Endodermal cell (in vitro differentiated cells): ENCODE data around the gene HSF2BP. TPM values are rescaled to one million over a fixed set of nuclear protein-coding genes. Genes with fewer than 3 reads are reported as not detected.
A peak's percentile ranks its signal among the peaks of the same experiment; 100 is the strongest.

Experiments used
- DNase-seq: peaks from one replicate; pipeline ENCODE4 v3.0.0-alpha.2; 2017
- H3K27ac ChIP-seq: 2 replicates; pipeline ENCODE4 v1.5.1; 2013; ENCODE audit warnings: mild to moderate bottlenecking, low read depth, low read length, moderate library complexity
- H3K27me3 ChIP-seq: 2 replicates; pipeline ENCODE4 v1.6.1; 2013; ENCODE audit warnings: mild to moderate bottlenecking, low read length, moderate library complexity; ENCODE audit not compliant: insufficient read depth, control insufficient read depth, poor library complexity, severe bottlenecking
- H3K36me3 ChIP-seq: 2 replicates; pipeline ENCODE4 v1.7.0; 2013; ENCODE audit warnings: mild to moderate bottlenecking, low read length, moderate library complexity; ENCODE audit not compliant: control insufficient read depth, insufficient read depth
- H3K4me1 ChIP-seq: one replicate; pipeline ENCODE4 v1.7.0; 2013; ENCODE audit warnings: low read length; ENCODE audit not compliant: control insufficient read depth, insufficient read depth
- H3K4me3 ChIP-seq: 2 replicates; pipeline ENCODE4 v1.5.1; 2013; ENCODE audit warnings: mild to moderate bottlenecking, low read length, moderate library complexity
- H3K9ac ChIP-seq: 2 replicates; pipeline ENCODE4 v1.6.1; 2013; ENCODE audit warnings: mild to moderate bottlenecking, low read length, moderate library complexity; ENCODE audit not compliant: poor library complexity, severe bottlenecking; ENCODE audit errors: extremely low read depth
- H3K9me3 ChIP-seq: 2 replicates; pipeline ENCODE4 v1.6.1; 2013; ENCODE audit warnings: mild to moderate bottlenecking, low read length, moderate library complexity; ENCODE audit not compliant: control insufficient read depth
- H3K27ac Mint-ChIP-seq: 2 replicates; pipeline ENCODE4 v1.8.0; 2020; ENCODE audit warnings: mixed read lengths
- H3K27me3 Mint-ChIP-seq: 2 replicates; pipeline ENCODE4 v1.8.0; 2021; ENCODE audit warnings: mild to moderate bottlenecking, mixed read lengths; ENCODE audit not compliant: insufficient read depth
- H3K36me3 Mint-ChIP-seq: 2 replicates; pipeline ENCODE4 v1.8.0; 2020; ENCODE audit warnings: low read depth, mixed read lengths
- H3K4me1 Mint-ChIP-seq: 2 replicates; pipeline ENCODE4 v1.8.0; 2020; ENCODE audit warnings: mixed read lengths
- H3K4me3 Mint-ChIP-seq: 2 replicates; pipeline ENCODE4 v1.8.0; 2020; ENCODE audit warnings: mild to moderate bottlenecking, moderate library complexity, mixed read lengths
- H3K9me3 Mint-ChIP-seq: 2 replicates; pipeline ENCODE4 v1.8.0; 2020; ENCODE audit warnings: mild to moderate bottlenecking, mixed read lengths
- WGBS, 2 experiments: methylation state at CpG; one replicate each; pipeline versions ENCODE4 v1.1.5 to v1.1.7; 2013; ENCODE audit warnings: missing lambda C conversion rate in 2 of 2, mixed read lengths in 1 of 2; ENCODE audit not compliant: insufficient coverage in 1 of 2, insufficient read length in 1 of 2; 5-methylcytosine and 5-hydroxymethylcytosine counted together
- total RNA-seq, 2 donors: library from RNA; stranded (reverse); fragmentation: NEBNext Ultra II Directional in 1 of 2; extraction: Animal tissue kit (Norgen Biotek cat#: 25700) in 1 of 2; gene quantifications; 2 replicates in 1 of 2; 3 replicates in 1 of 2; pipeline ENCODE4 v1.2.1, GENCODE V29; 2021
- TF ChIP-seq, protein P1 (sequence below): fragments of 200-600 bp; sonication (generic); conservative IDR thresholded peaks from 2 replicates; pipeline ENCODE4 v1.5.0; 2021; ENCODE audit warnings: antibody characterized with exemption, mild to moderate bottlenecking

HSF2BP gene
- total RNA-seq, 2 donors from 2014 or later = 1.7 to 1.9 TPM

- H3K4me3 Mint-ChIP-seq = no peak overlapping the region
These were observed 1.8 kb downstream of the HSF2BP start for GRCh38 chr21:43657355-43658087.

DNA sequence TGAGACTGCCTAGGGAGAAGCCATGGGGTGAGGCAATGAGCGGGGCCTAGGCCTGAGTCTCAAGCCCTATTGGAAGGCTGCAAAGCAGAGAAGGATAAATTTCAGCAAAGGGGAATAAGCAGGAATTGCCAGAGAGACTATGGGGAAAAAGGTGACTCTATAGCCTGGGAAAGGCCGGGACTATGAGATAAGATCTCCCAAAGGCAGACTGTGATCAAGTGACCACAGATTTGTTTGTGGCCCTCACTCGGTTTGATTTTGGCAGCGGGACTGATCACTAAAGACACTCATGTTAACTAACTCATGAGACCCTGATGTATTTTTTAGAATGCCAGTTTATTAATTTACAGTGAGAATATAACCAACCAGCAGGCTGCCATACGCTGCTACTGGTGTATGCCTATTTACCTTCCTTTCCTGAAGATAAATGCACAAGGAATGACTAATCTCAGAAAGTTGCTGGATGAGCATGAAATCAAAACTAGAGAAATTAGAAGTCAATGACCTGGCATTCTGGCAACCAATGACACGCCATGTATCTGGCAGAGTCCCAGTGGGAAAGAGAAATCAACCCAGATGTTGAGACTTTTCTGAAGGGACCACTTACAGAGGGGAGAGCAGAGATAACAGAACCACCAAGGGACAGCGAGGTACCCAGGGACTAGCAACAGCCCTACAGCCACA, 4.3 kb downstream of the HSF2BP start:
- 95 to 98% methylated on average over 5 to 7 of the region's 7 CpGs for WGBS, 2 experiments
- TF ChIP-seq, protein P1, sequence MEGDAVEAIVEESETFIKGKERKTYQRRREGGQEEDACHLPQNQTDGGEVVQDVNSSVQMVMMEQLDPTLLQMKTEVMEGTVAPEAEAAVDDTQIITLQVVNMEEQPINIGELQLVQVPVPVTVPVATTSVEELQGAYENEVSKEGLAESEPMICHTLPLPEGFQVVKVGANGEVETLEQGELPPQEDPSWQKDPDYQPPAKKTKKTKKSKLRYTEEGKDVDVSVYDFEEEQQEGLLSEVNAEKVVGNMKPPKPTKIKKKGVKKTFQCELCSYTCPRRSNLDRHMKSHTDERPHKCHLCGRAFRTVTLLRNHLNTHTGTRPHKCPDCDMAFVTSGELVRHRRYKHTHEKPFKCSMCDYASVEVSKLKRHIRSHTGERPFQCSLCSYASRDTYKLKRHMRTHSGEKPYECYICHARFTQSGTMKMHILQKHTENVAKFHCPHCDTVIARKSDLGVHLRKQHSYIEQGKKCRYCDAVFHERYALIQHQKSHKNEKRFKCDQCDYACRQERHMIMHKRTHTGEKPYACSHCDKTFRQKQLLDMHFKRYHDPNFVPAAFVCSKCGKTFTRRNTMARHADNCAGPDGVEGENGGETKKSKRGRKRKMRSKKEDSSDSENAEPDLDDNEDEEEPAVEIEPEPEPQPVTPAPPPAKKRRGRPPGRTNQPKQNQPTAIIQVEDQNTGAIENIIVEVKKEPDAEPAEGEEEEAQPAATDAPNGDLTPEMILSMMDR = no peak
- no peaks in the 10 kb centered on the region for H3K9me3 ChIP-seq
- no peak overlapping the region for H3K4me3 ChIP-seq
- Mint-ChIP-seq H3K36me3 (no peaks in the 10 kb centered on the region), H3K27me3 (no peaks in the 10 kb centered on the region), H3K27ac (no peak overlapping the region), H3K4me3 (no peak overlapping the region), H3K4me1 (peaks cover 9% of the 10 kb centered on the region), H3K9me3 (peaks cover 3% of the 10 kb centered on the region)
- H3K36me3 ChIP-seq = no peaks in the 10 kb centered on the region
- no peaks in the 10 kb centered on the region for H3K27me3 ChIP-seq
- no peaks in the 10 kb centered on the region for H3K4me1 ChIP-seq
- no peak overlapping the region for H3K9ac ChIP-seq
- no peak overlapping the region for H3K27ac ChIP-seq
- DNase-seq = no peak

More at GRCh38 chr21:43657355-43658087, 1.8 kb downstream of the HSF2BP start:
- Mint-ChIP-seq H3K27me3 (no peaks in the 10 kb centered on the region), H3K9me3 (peaks cover 3% of the 10 kb centered on the region), H3K27ac (no peak overlapping the region), H3K36me3 (peaks cover 12% of the 10 kb centered on the region), H3K4me1 (peaks cover 27% of the 10 kb centered on the region)
- peaks cover 12% of the 10 kb centered on the region for H3K36me3 ChIP-seq
- no peaks in the 10 kb centered on the region for H3K9me3 ChIP-seq
- no peak overlapping the region for H3K9ac ChIP-seq
- H3K27ac ChIP-seq = no peak overlapping the region
- no peaks in the 10 kb centered on the region for H3K4me1 ChIP-seq
- H3K4me3 ChIP-seq = no peak overlapping the region
- WGBS, 2 experiments = 94% methylated on average over 30 to 46 of the region's 46 CpGs
- no peak for DNase-seq
- no peaks in the 10 kb centered on the region for H3K27me3 ChIP-seq
- TF ChIP-seq, protein P1 = no peak

- Mint-ChIP-seq H3K27ac (no peak overlapping the region), H3K36me3 (no peaks in the 10 kb centered on the region), H3K4me3 (no peak overlapping the region), H3K27me3 (no peaks in the 10 kb centered on the region), H3K9me3 (no peaks in the 10 kb centered on the region), H3K4me1 (peaks cover 8% of the 10 kb centered on the region)
- H3K9ac ChIP-seq = no peak overlapping the region
- H3K36me3 ChIP-seq = no peaks in the 10 kb centered on the region
- H3K9me3 ChIP-seq = no peaks in the 10 kb centered on the region
- no peak for DNase-seq
- WGBS, 2 experiments = 92 to 96% methylated on average over 5 to 6 of the region's 6 CpGs
- TF ChIP-seq, protein P1 = peak; percentile 46
- H3K4me3 ChIP-seq = no peak overlapping the region
- H3K27ac ChIP-seq = no peak overlapping the region
- no peaks in the 10 kb centered on the region for H3K27me3 ChIP-seq
- H3K4me1 ChIP-seq = no peaks in the 10 kb centered on the region
These were observed 5.7 kb downstream of the HSF2BP start for GRCh38 chr21:43653626-43654025.
